Embryonic facial prominence (tissue), 1 donor: Measurements from ENCODE around the gene PTPRF.
"Not testable (repeated sequence)": the region's sequence is repeated elsewhere in the genome, so short reads cannot be mapped to it uniquely, and the experiment has no call there.

Experiments
- DNase-seq: peaks from one replicate; pipeline ENCODE4 v3.0.0-alpha.2; 2016; ENCODE audit errors: extremely low spot score

Gene PTPRF

DNA sequence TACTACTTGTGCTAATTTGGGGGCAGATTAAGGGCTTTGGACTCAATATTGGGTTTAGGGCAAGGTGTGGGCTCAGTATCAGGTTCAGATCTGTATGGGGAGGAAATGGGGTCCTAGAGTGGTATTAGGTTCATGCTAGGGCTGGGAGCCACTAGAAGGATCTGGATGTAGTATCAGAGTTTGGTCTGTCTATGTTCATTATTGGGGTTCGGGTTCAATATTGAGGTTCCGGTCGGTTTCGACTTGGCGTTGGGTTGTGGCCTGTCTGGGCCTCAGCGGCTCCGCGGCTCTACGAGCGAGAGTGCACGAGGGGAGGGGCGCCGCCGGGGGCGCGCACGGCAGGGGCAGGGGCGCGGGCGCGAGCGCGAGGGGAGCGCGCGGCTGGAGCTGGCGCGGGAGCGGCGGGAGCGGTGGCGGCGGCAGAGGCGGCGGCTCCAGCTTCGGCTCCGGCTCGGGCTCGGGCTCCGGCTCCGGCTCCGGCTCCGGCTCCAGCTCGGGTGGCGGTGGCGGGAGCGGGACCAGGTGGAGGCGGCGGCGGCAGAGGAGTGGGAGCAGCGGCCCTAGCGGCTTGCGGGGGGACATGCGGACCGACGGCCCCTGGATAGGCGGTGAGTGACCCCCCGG lies at the start of gene PTPRF:
PTPRF (plus strand) TSS at position 401 of the 624 bp plus-strand sequence. CDS start 14,193 bp downstream, outside the sequence.
- DNase-seq = no peak

DNA sequence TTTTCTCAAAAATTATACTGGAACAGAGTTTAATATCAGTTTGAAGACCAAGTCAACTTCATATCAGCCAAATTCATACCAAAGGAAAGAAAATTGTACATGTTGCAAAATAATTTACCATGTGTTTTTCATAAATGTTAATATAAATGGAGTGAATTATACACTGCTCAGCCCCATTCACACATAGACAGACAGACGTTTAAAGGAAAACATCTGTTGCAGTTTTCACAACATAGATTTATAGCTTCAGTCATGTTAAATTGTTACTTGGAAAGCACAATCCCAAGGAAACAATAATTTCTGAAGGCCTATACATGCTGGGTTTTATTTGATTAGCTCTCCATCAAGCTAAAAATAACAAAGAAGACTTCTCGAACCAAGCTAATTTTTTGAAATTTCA lies 49.2 kb upstream of the PTPRF start:
- DNase-seq = no peak

DNA sequence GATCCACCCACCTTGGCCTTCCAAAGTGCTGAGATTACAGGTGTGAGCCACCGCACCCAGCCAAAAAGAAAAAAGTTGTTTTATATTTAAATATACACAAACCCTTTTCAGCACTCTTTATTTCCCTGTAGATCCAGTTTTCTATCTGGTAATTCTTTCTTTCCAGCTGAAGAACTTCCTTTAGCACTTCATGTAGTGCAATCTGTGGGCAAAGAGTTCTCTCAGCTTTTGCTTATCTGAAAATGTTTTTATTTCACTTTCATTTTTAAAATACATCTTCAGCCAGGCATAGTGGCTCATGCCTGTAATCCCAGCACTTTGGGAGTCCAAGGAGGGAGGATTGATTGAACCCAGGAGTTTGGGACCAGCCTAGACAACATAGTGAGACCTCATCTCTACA lies 48.5 kb upstream of the PTPRF start:
- no peak for DNase-seq

- no peak for DNase-seq
These were observed 46.3 kb upstream of the PTPRF start for GRCh38 chr1:43484367-43484766.

DNA sequence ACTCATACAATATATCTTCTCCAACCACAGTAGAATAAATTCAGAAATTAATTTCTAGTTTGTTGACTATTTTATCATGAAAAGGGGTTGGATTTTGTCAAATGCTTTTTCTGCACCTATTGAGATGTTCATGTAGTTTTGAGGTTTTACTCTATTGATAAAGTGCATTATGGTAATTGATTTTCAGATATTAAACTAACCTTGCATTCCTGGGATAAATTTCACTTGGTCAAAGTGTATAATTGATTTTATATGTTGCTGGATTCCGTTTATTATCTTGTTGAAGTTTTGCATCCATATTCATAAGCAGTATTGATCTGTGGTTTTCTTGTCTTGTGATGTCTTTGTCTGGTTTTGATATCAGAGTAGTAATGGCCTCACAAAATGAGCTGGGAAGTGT lies 42.5 kb upstream of the PTPRF start:
- DNase-seq = no peak

- DNase-seq = no peak
These were observed 39.6 kb upstream of the PTPRF start for GRCh38 chr1:43491061-43491460.

- no peak for DNase-seq
These were observed 37.9 kb upstream of the PTPRF start for GRCh38 chr1:43492826-43493225.

GRCh38 chr1:43493661-43494450 lies 36.8 kb upstream of the PTPRF start:
- DNase-seq = no peak

- DNase-seq = no peak
These were observed 35.5 kb upstream of the PTPRF start for GRCh38 chr1:43495204-43495603.

- DNase-seq = no peak
These were observed 30.8 kb upstream of the PTPRF start for GRCh38 chr1:43499898-43500297.

- DNase-seq = not testable (repeated sequence)
These were observed 28.9 kb upstream of the PTPRF start for GRCh38 chr1:43501806-43502205.

- DNase-seq = no peak
These were observed 27.1 kb upstream of the PTPRF start for GRCh38 chr1:43503534-43503933.

- no peak for DNase-seq
These were observed 25.5 kb upstream of the PTPRF start for GRCh38 chr1:43505077-43505780.

DNA sequence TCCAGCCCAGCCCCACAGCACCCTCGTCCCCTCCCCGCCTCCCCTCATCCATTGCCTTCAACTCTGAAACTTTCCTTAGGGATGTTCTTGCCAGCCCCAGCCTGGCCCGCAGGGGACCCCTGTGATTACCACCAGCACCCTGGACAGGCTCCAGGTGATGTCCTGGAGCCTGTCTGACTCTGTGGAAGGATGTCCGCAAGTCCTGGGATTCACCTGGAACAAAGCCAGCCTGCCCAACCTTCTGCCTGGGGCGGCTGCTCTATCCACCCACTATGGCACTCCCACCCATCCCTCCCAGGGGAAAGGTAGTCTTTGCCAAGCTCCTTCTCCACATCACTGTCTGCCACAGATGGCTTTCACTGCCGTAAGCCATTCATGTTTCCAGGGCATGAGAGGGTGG lies 24.4 kb upstream of the PTPRF start:
- no peak for DNase-seq

DNA sequence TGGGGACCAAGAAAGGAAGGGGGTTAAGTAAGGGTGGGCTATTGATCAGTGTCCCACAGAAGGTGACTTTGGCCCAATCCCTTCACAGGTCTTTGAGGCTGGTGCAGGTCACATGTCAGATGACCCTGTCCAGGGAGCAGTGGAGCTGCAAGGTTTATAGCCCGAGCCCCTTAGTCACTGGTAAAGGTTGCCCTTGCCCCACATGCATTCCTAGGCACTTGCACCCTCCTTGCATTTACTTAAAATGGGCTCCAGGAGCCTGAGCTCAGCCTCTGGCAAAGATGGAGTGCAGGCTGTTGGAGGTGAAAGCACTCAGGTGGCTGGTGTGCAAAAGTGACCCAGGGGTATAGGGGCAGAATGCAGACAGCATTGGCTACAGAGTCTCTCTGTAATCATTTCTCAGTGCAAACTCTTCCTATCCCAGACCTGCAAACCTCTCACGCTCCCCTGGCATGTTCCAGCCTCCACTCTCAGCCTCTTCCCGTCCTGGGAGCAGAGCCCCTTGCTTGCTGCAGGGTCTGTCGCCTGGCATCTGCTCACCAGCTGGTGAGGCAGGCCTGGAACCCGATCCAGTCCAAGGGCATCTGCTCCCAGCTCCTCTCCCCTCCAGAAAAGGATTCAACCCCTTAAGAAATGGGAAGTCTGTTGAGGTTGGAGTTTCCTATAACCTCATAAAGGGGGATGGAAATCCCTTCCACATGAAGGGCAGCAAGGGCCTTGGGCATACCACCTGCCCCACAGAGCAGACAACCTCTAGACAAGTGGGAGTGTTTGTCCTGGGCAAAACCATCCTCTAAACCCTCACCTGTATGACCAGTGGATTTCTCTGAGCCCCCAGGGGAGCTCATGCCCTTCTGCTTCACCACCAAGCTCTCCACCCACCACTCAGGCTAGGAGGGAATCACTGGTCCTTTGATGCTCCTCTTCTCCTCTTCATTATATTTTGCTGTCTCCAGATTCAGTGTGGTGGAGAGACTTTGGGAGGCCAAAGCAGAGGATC lies 23.1 kb upstream of the PTPRF start:
- no peak for DNase-seq

DNA sequence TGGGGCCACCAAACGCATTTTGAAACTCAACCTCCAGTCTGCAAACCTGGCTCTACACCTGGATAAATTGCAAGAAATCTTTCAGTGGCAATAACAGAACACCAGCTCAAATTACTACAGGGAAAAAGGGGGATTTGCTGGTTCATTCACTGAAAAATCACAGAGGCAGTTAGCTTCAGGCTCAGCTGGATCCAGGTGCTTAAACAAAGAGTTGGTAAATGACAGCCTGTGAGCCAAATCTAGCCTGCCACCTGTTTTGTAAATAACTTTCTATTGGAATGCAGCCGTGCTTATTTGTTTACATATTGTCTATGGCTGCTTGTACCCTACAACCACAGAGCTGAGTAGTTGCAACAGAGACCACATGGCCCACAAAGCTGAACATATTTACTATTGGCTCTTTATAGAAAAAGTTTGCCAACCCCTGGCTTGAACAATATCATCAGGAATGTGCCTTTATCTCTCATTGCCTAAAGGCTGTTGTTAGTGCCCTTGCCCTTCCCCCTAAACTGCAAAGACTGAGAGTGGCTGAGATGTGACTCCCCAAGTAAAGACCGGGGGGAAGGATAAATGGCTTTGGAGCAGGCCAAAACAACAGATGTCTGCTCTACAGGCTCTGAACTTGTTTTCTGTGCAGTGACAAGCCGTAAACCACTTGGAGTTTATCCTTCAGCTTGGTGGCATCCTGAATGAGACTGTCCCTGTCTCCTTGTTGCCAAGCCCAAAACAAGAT lies 21.5 kb upstream of the PTPRF start:
- DNase-seq = no peak

- no peak for DNase-seq
These were observed 20.8 kb upstream of the PTPRF start for GRCh38 chr1:43509740-43510375.

DNA sequence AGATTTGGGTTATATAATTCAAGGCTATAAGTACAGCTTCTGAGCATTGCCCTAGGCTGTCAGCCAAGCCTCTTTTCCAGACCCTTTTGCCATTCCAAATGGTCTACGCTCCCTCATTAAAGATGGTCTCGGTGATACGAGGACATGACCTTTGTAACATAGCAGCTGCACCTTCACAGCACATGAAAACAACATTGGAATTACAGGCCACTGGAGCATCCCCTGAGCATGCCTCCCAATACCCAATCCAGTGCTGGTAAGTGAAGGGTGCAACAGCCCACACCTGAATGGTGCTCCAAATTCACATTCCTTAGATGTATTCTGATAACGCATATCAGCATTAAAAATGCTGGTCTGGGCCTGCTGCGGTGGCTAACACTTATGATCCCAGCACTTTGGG lies 20.1 kb upstream of the PTPRF start:
- no peak for DNase-seq

GRCh38 chr1:43511394-43511793 lies 19.3 kb upstream of the PTPRF start:
- no peak for DNase-seq

GRCh38 chr1:43512133-43512532 lies 18.6 kb upstream of the PTPRF start:
- no peak for DNase-seq
